ENCODE measurements around the gene PSME1. TPM values are rescaled to one million over a fixed set of nuclear protein-coding genes. Genes with fewer than 3 reads are reported as not detected.

The PSME1 gene
- total RNA-seq, 1 donor from 2014 or later, result 385 TPM

DNA sequence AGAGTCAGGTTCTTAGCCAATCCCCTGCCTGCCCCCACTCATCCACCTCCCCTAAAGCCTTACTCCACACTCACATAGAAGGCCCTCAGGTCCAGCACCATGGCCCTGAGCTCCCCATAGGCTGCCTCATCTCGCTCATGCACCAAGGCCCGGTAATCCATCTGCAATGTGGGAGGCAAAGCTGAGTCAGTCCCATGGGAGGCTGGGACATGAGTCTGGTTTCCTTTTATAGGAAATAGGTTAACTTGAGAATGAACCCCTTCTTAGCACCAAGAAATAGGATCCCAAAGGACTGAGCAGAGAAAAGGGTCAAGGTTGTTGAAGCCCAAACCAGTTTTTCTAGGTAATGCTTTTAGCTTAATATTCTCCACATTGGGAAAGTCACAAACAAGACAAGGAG lies 7.5 kb downstream of the PSME1 start:
- TF ChIP-seq, protein P1, sequence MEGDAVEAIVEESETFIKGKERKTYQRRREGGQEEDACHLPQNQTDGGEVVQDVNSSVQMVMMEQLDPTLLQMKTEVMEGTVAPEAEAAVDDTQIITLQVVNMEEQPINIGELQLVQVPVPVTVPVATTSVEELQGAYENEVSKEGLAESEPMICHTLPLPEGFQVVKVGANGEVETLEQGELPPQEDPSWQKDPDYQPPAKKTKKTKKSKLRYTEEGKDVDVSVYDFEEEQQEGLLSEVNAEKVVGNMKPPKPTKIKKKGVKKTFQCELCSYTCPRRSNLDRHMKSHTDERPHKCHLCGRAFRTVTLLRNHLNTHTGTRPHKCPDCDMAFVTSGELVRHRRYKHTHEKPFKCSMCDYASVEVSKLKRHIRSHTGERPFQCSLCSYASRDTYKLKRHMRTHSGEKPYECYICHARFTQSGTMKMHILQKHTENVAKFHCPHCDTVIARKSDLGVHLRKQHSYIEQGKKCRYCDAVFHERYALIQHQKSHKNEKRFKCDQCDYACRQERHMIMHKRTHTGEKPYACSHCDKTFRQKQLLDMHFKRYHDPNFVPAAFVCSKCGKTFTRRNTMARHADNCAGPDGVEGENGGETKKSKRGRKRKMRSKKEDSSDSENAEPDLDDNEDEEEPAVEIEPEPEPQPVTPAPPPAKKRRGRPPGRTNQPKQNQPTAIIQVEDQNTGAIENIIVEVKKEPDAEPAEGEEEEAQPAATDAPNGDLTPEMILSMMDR (conservative IDR thresholded peaks at IDR 0.05; ENCODE audit: low read depth, low read length), result no peak
- H3K4me3 ChIP-seq (ENCODE audit: low read depth, low read length), result no peak overlapping the region
- DNase-seq (ENCODE audit: low read depth), result no peak

DNA sequence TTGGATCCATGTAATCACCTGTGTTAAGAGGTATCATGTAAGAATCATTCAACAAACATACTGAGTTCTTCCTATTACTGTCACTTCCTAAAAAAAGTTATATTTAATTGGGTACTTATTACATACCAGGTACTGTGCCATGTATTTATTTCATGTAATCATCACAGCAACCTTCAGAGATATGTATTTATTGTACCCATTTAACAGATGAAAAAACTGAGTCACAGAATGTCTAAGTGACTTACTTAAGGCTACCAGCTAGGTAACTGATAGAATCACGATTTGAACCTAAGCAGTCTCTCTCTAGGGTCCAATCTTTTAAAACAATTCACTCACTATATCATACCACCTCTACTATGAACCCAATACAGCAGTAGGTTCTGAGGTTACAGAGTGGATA lies 8.5 kb downstream of the PSME1 start:
- DNase-seq (ENCODE audit: low read depth), result no peak
- no peak overlapping the region for H3K4me3 ChIP-seq (ENCODE audit: low read depth, low read length)
- TF ChIP-seq, protein P1 (conservative IDR thresholded peaks at IDR 0.05; ENCODE audit: low read depth, low read length), result no peak

DNA sequence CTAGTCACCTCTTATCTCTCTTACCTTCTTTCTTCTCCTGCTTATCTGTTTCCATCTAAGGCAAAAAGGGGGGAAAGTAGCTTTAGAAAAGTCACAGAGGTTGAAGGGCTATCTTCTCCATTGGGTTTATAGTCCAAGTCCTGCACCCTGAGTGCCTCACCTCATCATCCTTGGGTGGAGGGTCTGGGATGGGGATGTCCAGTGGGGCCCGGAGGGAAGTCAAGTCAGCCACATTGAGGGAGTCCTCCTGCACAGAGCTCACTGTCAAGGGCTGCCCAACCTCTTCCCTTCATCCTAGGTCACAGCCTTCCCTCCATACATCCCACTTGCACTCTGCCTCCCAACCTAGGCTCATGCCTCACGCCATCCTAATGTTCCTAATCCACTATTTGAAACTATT lies 9.2 kb downstream of the PSME1 start:
- no peak for DNase-seq (ENCODE audit: low read depth)
- peak overlapping the region; percentile 94 for H3K4me3 ChIP-seq (ENCODE audit: low read depth, low read length)
- TF ChIP-seq, protein P1 (conservative IDR thresholded peaks at IDR 0.05; ENCODE audit: low read depth, low read length), result no peak

DNA sequence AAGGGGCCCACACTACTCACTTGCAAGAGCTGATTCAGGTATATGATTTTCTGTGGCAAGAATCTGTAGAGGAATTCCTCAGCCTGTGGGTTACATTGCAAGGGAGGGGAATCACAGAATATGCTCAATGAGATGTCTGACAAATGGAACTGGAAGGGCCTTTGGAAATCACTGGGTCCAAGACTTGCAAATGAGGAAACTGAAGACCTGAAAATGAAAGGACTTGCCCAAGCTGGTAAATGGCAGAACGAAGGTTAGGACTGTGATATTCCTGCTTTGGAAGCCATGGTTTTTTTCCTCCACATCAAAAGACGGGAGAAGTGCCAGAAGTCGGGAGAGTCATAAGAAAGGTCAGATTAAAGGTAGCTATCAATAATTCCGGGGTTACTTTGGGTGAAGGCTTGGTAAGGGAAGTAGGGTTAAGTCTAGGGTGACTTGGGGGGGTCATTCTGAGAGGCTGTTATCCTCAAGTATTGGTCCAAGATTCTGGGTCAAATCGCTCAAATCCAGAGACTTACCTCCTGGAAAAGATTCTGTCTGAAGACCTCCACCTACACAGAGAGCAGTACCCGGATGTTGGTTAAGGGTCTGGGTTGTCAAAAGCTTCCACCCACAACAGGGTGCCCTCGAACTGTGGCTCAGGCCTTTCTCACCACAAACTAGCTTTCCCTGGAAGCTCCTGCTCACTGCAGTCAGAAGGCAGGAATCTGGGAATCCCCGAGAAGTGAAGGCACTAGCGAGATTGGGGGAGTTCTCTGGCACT lies 9.9 kb downstream of the PSME1 start:
- peak overlapping the region; percentile 94 for H3K4me3 ChIP-seq (ENCODE audit: low read depth, low read length)
- TF ChIP-seq, protein P1 (conservative IDR thresholded peaks at IDR 0.05; ENCODE audit: low read depth, low read length), result no peak
- DNase-seq (ENCODE audit: low read depth), result no peak

DNA sequence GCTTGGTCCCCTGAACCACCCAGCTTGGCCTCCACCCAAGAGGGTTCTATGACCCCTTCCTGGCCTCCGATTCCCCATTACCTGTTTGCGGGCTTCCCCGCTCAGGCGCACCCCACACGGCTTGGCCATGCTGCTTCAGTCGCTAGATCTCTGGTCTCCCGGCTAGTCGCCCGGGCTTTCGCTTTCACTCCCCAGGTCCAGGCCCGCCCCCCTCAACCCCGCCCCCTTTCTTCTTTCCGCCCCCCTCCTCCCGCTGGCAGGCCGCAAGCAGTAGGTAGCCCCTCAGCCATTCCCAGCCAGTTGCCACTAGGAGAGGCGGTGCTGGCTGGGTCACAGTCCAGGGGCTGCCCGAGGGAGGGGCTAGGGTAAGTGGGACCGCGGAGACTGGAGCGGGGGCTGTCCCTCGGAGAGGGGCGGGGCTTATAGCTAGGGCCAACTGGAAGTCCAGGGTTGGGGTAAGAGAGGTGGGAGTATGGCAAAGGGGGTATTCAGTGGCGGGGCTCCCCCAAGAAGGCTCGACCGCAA lies 10.5 kb downstream of the PSME1 start, which contains the start of gene PSME2:
TSS of gene PSME2 (minus strand) at position 158 of the 525 bp plus-strand sequence. CDS start at position 129, 29 bp downstream.
- peak; percentile 66 for DNase-seq (ENCODE audit: low read depth)
- TF ChIP-seq, protein P1 (conservative IDR thresholded peaks at IDR 0.05; ENCODE audit: low read depth, low read length), result no peak
- H3K4me3 ChIP-seq (ENCODE audit: low read depth, low read length), result peak within 1 kb of the TSS; percentile 94

DNA sequence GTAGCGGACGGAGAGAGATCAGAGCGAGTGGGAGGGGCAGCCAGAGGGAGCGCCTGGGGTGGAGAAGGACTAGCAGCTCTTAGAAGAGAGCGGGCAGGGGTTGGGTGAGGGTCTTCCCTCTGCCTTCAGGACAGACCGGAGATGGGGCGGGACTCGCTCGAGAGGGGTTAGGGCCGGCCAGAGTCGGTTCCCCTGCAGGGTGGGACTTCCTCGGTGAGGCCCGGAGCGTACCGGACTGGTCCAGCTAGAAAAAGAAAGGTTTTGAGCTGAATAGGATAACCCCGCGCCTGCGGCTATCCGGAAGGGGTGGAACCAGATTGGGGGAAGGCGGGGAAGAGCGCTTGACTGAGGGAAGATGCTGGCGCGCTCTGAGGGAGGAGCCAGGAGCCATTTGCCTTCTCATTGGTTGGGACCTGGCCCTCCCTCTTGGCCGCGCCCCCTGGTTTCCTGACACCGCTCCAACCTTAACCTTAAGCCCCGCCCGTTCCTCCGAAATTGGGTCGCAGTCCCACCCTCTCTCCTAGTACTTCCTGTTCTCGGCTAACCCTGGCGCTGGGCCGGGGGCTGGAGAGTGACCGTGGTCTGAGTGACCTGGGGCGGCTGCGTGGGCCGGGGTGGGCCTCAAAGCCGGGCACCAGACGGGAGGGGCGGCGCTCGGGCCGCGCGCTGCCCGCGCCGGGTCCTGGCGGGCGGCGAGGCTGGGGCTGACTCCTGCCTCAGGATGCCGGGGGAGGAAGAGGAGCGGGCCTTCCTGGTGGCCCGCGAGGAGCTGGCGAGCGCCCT lies 11.2 kb downstream of the PSME1 start, which contains the start of gene RNF31:
TSS of gene RNF31 (plus strand) at position 521 of the 783 bp plus-strand sequence. CDS start at position 722, 201 bp downstream.
- H3K4me3 ChIP-seq (ENCODE audit: low read depth, low read length), result peak within 1 kb of the TSS; percentile 94
- peak; percentile 77 for DNase-seq (ENCODE audit: low read depth)
- TF ChIP-seq, protein P1 (conservative IDR thresholded peaks at IDR 0.05; ENCODE audit: low read depth, low read length), result no peak

All from epithelial cell of proximal tubule (primary cell).